Smooth muscle cell (in vitro differentiated cells): ENCODE data around the gene TMED6. TPM values are rescaled to one million over a fixed set of nuclear protein-coding genes. Genes with fewer than 3 reads are reported as not detected.

ENCODE experiments used
- DNase-seq: peaks from one replicate; lab custom pipeline; 2025; ENCODE audit not compliant: unreplicated experiment; lab: John Stamatoyannopoulos, UW
- H2AFZ ChIP-seq: fragments of 200-600 bp; sonication (generic); 2 replicates; pipeline ENCODE4 v1.6.0; 2016; ENCODE audit warnings: antibody characterized with exemption, low read depth, mild to moderate bottlenecking
- H3F3A ChIP-seq: fragments of 200-600 bp; sonication (generic); 2 replicates; pipeline ENCODE4 v1.6.0; 2017; ENCODE audit warnings: antibody characterized with exemption, low read depth
- H3K27ac ChIP-seq: fragments of 200-600 bp; sonication (generic); 2 replicates; pipeline ENCODE4 v1.5.1; 2016; ENCODE audit warnings: low read depth, mild to moderate bottlenecking
- H3K27me3 ChIP-seq: fragments of 200-600 bp; sonication (generic); 2 replicates; pipeline ENCODE4 v1.6.1; 2016; ENCODE audit warnings: low read depth, mild to moderate bottlenecking
- H3K36me3 ChIP-seq: fragments of 200-600 bp; sonication (generic); 2 replicates; pipeline ENCODE4 v1.5.1; 2016; ENCODE audit warnings: low read depth
- H3K4me1 ChIP-seq: fragments of 200-600 bp; sonication (generic); 2 replicates; pipeline ENCODE4 v1.5.1; 2016; ENCODE audit warnings: low read depth
- H3K4me2 ChIP-seq: fragments of 200-600 bp; sonication (generic); 2 replicates; pipeline ENCODE4 v1.6.0; 2016; ENCODE audit warnings: mild to moderate bottlenecking
- H3K4me3 ChIP-seq: fragments of 200-600 bp; sonication (generic); 2 replicates; pipeline ENCODE4 v1.5.1; 2016; ENCODE audit warnings: mild to moderate bottlenecking
- H3K79me2 ChIP-seq: fragments of 200-600 bp; sonication (generic); 2 replicates; pipeline ENCODE4 v1.6.0; 2016; ENCODE audit warnings: low read depth, mild to moderate bottlenecking
- H3K9ac ChIP-seq: fragments of 200-600 bp; sonication (generic); 2 replicates; pipeline ENCODE4 v1.6.0; 2016; ENCODE audit warnings: low read depth
- H3K9me3 ChIP-seq: fragments of 200-600 bp; sonication (generic); replicated peaks from 2 replicates; pipeline ENCODE4 v1.5.1; 2016; ENCODE audit warnings: low read depth
- H4K20me1 ChIP-seq: fragments of 200-600 bp; sonication (generic); 2 replicates; pipeline ENCODE4 v1.6.0; 2016; ENCODE audit warnings: low read depth
- WGBS: methylation state at CpG from one replicate; pipeline ENCODE4 v1.1.7; 2016; ENCODE audit warnings: low lambda C conversion rate; 5-methylcytosine and 5-hydroxymethylcytosine counted together
- polyA plus RNA-seq: library from polyadenylated mRNA; unstranded; fragments of >200 nt; fragmentation: Nextera tagmentation; extraction: Ambion mirVana; gene quantifications from 2 replicates; pipeline ENCODE4 v1.2.1, GENCODE V29; 2016
- total RNA-seq: library from RNA; depleted of rRNA; stranded (reverse); fragments of >200 nt; gene quantifications from 2 replicates; pipeline ENCODE4 v1.2.3, GENCODE V29; 2014
- TF ChIP-seq, protein P1 (sequence below): fragments of 200-600 bp; sonication (generic); IDR thresholded peaks from 2 replicates; pipeline ENCODE4 v1.5.1; 2017; ENCODE audit warnings: borderline replicate concordance, mild to moderate bottlenecking, antibody characterized with exemption; ENCODE audit not compliant: insufficient read depth, poor library complexity, severe bottlenecking

TMED6 gene
- total and polyA plus RNA-seq, 2 experiments from 2014 or later, result 0.23 to 0.27 TPM

DNA sequence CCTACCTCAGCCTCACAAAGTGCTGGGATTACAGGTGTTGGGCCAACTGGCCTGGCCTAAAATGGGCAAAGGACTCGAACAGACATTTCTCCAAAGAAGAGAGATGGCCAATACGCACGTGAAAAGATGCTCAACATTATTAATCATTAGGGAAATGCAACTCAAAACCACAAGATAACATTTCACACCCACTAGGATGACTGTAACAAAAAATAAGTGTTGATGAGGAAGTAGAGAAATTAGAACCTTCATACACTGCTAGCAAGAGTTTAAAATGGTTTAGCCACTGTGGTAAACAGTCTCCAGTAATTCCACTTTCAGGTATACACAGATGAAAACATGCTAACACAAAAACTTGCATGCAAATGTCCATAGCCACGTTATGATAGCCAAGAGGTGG is 5.7 kb downstream of the TMED6 start:
- Histone ChIP-seq H3K4me1 (peaks cover 2% of the 10 kb centered on the region), H3K9ac (no peak overlapping the region), H3K9me3 (no peaks in the 10 kb centered on the region), H4K20me1 (no peaks in the 10 kb centered on the region), H3F3A (peaks cover 3% of the 10 kb centered on the region), H3K27ac (no peak overlapping the region), H2AFZ (no peak overlapping the region), H3K79me2 (peaks cover 11% of the 10 kb centered on the region), H3K4me3 (no peak overlapping the region), H3K4me2 (no peak overlapping the region), H3K36me3 (no peaks in the 10 kb centered on the region), H3K27me3 (no peaks in the 10 kb centered on the region)
- TF ChIP-seq, protein P1, sequence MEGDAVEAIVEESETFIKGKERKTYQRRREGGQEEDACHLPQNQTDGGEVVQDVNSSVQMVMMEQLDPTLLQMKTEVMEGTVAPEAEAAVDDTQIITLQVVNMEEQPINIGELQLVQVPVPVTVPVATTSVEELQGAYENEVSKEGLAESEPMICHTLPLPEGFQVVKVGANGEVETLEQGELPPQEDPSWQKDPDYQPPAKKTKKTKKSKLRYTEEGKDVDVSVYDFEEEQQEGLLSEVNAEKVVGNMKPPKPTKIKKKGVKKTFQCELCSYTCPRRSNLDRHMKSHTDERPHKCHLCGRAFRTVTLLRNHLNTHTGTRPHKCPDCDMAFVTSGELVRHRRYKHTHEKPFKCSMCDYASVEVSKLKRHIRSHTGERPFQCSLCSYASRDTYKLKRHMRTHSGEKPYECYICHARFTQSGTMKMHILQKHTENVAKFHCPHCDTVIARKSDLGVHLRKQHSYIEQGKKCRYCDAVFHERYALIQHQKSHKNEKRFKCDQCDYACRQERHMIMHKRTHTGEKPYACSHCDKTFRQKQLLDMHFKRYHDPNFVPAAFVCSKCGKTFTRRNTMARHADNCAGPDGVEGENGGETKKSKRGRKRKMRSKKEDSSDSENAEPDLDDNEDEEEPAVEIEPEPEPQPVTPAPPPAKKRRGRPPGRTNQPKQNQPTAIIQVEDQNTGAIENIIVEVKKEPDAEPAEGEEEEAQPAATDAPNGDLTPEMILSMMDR, result no peak
- 94% methylated on average over 4 of the region's 4 CpGs for WGBS
- no peak for DNase-seq

DNA sequence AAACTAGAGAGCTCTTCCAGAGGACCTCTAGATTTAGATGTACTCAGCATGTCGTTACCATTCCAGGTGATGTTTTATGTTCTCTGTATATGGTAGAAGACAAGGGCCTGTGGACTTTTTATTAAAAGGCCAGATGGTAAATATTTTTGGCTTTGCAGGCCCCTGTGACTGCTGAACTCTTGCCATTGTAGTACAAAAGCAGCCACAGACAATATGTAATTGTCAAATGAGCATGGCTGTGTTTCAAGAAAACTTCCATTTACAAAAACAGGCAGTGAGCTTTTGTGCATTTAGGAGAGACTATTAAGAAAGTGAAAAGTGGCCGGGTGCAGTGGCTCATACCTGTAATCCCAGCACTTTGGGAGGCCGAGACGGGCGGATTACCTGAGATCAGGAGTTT is 7.4 kb downstream of the TMED6 start:
- no peak overlapping the region for H3K4me3 ChIP-seq
- no peaks in the 10 kb centered on the region for H3K27me3 ChIP-seq
- no peak overlapping the region for H2AFZ ChIP-seq
- no peak overlapping the region for H3K4me2 ChIP-seq
- H3K9ac ChIP-seq, result no peak overlapping the region
- H3K36me3 ChIP-seq, result no peaks in the 10 kb centered on the region
- peaks cover 3% of the 10 kb centered on the region for H3F3A ChIP-seq
- 100% methylated on average over 5 of the region's 5 CpGs for WGBS
- no peak overlapping the region for H3K27ac ChIP-seq
- DNase-seq, result no peak
- H4K20me1 ChIP-seq, result no peaks in the 10 kb centered on the region
- peaks cover 9% of the 10 kb centered on the region for H3K4me1 ChIP-seq
- peaks cover 21% of the 10 kb centered on the region for H3K79me2 ChIP-seq
- TF ChIP-seq, protein P1, result no peak
- H3K9me3 ChIP-seq, result no peaks in the 10 kb centered on the region

DNA sequence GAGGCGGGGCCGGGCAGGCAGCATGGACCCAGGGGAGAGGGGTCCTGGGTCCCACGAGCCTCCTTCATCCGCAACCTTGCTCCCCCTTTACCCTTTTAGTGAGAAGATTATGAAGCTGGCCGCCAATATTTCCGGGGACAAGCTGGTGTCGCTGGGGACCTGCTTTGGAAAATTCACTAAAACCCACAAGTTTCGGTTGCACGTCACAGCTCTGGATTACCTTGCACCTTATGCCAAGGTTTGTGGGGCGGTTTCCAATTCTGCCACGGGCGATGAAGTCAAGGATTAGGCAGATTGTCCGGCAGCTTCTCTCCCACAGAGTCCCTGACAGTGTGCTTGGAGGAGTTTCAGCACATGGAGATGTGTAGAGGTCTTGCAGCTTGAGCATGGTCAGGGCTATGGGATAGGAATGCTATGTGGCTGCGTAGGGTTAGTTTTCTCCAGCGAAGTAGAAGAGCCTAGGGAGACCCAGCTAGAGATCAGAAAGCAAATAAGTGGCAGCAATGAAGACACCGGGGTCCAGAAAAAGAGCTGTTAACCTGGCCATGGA is 11.4 kb downstream of the TMED6 start:
- Histone ChIP-seq H3K9me3 (no peaks in the 10 kb centered on the region), H3K4me2 (peak overlapping the region; percentile 90), H3K9ac (peak overlapping the region; percentile 69), H3K27me3 (no peaks in the 10 kb centered on the region), H2AFZ (peak overlapping the region; percentile 41), H4K20me1 (no peaks in the 10 kb centered on the region), H3K79me2 (peaks cover 33% of the 10 kb centered on the region), H3K27ac (peak overlapping the region; percentile 70), H3K36me3 (no peaks in the 10 kb centered on the region), H3K4me1 (peaks cover 17% of the 10 kb centered on the region), H3F3A (no peaks in the 10 kb centered on the region), H3K4me3 (peak overlapping the region; percentile 83)
- TF ChIP-seq, protein P1, result no peak
- WGBS, result 9% methylated on average over 16 of the region's 16 CpGs
- DNase-seq, result no peak
